ENCODE data around the gene AGER. TPM values are rescaled to one million over a fixed set of nuclear protein-coding genes. Genes with fewer than 3 reads are reported as not detected.

AGER gene
- polyA plus RNA-seq, 1 experiment, result 2.4 TPM

GRCh38 chr6:32210191-32210601, 26.1 kb upstream of the AGER start:
- ChIA-PET CTCF (no interaction called here), POLR2A (no interaction called here)
- no peak overlapping the region for H3K4me3 ChIP-seq (ENCODE audit: low read depth, low read length)
- no peak overlapping the region for H3K27ac ChIP-seq (ENCODE audit: low read depth, low read length)
- H3K9me3 ChIP-seq (ENCODE audit: control insufficient read depth, insufficient read depth, low read length), result no peaks in the 10 kb centered on the region
- TF ChIP-seq CTCF (IDR thresholded peaks at IDR 0.05; ENCODE audit: low read depth, low read length), result no peak
- DNase-seq (ENCODE audit: low read depth, low spot score), result no peak
- peaks cover 4% of the 10 kb centered on the region for H3K27me3 ChIP-seq (ENCODE audit: control insufficient read depth, insufficient read depth, low read length)

GRCh38 chr6:32208996-32209395, 24.9 kb upstream of the AGER start:
- peaks cover 8% of the 10 kb centered on the region for H3K27me3 ChIP-seq (ENCODE audit: control insufficient read depth, insufficient read depth, low read length)
- no peak for DNase-seq (ENCODE audit: low read depth, low spot score)
- H3K9me3 ChIP-seq (ENCODE audit: control insufficient read depth, insufficient read depth, low read length), result no peaks in the 10 kb centered on the region
- no peak overlapping the region for H3K27ac ChIP-seq (ENCODE audit: low read depth, low read length)
- TF ChIP-seq CTCF (IDR thresholded peaks at IDR 0.05; ENCODE audit: low read depth, low read length), result no peak
- H3K4me3 ChIP-seq (ENCODE audit: low read depth, low read length), result no peak overlapping the region
- POLR2A ChIA-PET, result no interaction called here
- CTCF ChIA-PET, result no interaction called here

GRCh38 chr6:32204268-32204715, 20.2 kb upstream of the AGER start:
- H3K4me3 ChIP-seq (ENCODE audit: low read depth, low read length), result no peak overlapping the region
- no peaks in the 10 kb centered on the region for H3K9me3 ChIP-seq (ENCODE audit: control insufficient read depth, insufficient read depth, low read length)
- CTCF ChIA-PET, result interaction anchor here (0.6 to 1.4 kb wide), 4 partner anchors 9 to 1066 kb away, joined by 3 to 6 read pairs (median 4); no protein-coding TSS in a partner anchor
- H3K27me3 ChIP-seq (ENCODE audit: control insufficient read depth, insufficient read depth, low read length), result peaks cover 11% of the 10 kb centered on the region
- no peak for DNase-seq (ENCODE audit: low read depth, low spot score)
- no peak overlapping the region for H3K27ac ChIP-seq (ENCODE audit: low read depth, low read length)
- POLR2A ChIA-PET, result no interaction called here
- no peak for TF ChIP-seq CTCF (IDR thresholded peaks at IDR 0.05; ENCODE audit: low read depth, low read length)

GRCh38 chr6:32203426-32204267, 19.6 kb upstream of the AGER start:
- no peak for TF ChIP-seq CTCF (IDR thresholded peaks at IDR 0.05; ENCODE audit: low read depth, low read length)
- no peaks in the 10 kb centered on the region for H3K9me3 ChIP-seq (ENCODE audit: control insufficient read depth, insufficient read depth, low read length)
- H3K27ac ChIP-seq (ENCODE audit: low read depth, low read length), result no peak overlapping the region
- POLR2A ChIA-PET, result no interaction called here
- CTCF ChIA-PET, result interaction anchor here (0.9 to 1.4 kb wide), 2 partner anchors 8 to 52 kb away, joined by 3 read pairs; no protein-coding TSS in a partner anchor
- H3K4me3 ChIP-seq (ENCODE audit: low read depth, low read length), result no peak overlapping the region
- peaks cover 11% of the 10 kb centered on the region for H3K27me3 ChIP-seq (ENCODE audit: control insufficient read depth, insufficient read depth, low read length)
- no peak for DNase-seq (ENCODE audit: low read depth, low spot score)

GRCh38 chr6:32202186-32202585, 18.1 kb upstream of the AGER start:
- no peak overlapping the region for H3K4me3 ChIP-seq (ENCODE audit: low read depth, low read length)
- CTCF ChIA-PET, result no interaction called here
- H3K9me3 ChIP-seq (ENCODE audit: control insufficient read depth, insufficient read depth, low read length), result no peaks in the 10 kb centered on the region; the same call in 1 of the 2 replicates
- H3K27ac ChIP-seq (ENCODE audit: low read depth, low read length), result no peak overlapping the region
- no peak for TF ChIP-seq CTCF (IDR thresholded peaks at IDR 0.05; ENCODE audit: low read depth, low read length)
- DNase-seq (ENCODE audit: low read depth, low spot score), result no peak
- POLR2A ChIA-PET, result no interaction called here
- H3K27me3 ChIP-seq (ENCODE audit: control insufficient read depth, insufficient read depth, low read length), result peaks cover 11% of the 10 kb centered on the region
